Loucy (cell line): ENCODE data around the gene INPP5D.

Experiments used
- CTCF ChIP-seq: fragments of 200-600 bp; sonication (generic); conservative IDR thresholded peaks from 2 replicates; pipeline ENCODE4 v1.5.1; 2014; ENCODE audit warnings: mild to moderate bottlenecking, antibody characterized with exemption, low read length
- EZH2phosphoT487 ChIP-seq: fragments of 200-600 bp; IDR thresholded peaks from 2 replicates; pipeline ENCODE4 v1.6.1; 2018; ENCODE audit warnings: antibody characterized with exemption, mild to moderate bottlenecking, moderate library complexity, borderline replicate concordance

- TF ChIP-seq CTCF (no peak), EZH2phosphoT487 (no peak)
Observed at GRCh38 chr2:233228376-233228775, 168.2 kb downstream of the INPP5D start.
